T-helper 2 cell treated with Interferon-gamma antibody and Interleukin-4, amounts not matched to agents 5 μg/mL and 100 μg/mL, for 36 hours (primary cell): ENCODE measurements around the gene SDS.

ENCODE experiments used
- DNase-seq: peaks from one replicate; pipeline ENCODE4 v3.0.0; 2021; ENCODE audit warnings: low spot score
- H3K27ac Mint-ChIP-seq: one replicate; pipeline ENCODE4 v1.8.0; 2021; ENCODE audit warnings: mild to moderate bottlenecking, mixed read lengths
- H3K27me3 Mint-ChIP-seq: one replicate; pipeline ENCODE4 v1.8.0; 2021; ENCODE audit warnings: low read depth, mixed read lengths
- H3K36me3 Mint-ChIP-seq: one replicate; pipeline ENCODE4 v1.8.0; 2021; ENCODE audit warnings: low read depth, mixed read lengths
- H3K4me1 Mint-ChIP-seq: one replicate; pipeline ENCODE4 v1.8.0; 2021; ENCODE audit warnings: low read depth, mixed read lengths
- H3K4me3 Mint-ChIP-seq: one replicate; pipeline ENCODE4 v1.8.0; 2022; ENCODE audit warnings: mild to moderate bottlenecking, moderate library complexity, mixed read lengths
- H3K9me3 Mint-ChIP-seq: one replicate; pipeline ENCODE4 v1.8.0; 2021; ENCODE audit warnings: mixed read lengths

Gene SDS

DNA sequence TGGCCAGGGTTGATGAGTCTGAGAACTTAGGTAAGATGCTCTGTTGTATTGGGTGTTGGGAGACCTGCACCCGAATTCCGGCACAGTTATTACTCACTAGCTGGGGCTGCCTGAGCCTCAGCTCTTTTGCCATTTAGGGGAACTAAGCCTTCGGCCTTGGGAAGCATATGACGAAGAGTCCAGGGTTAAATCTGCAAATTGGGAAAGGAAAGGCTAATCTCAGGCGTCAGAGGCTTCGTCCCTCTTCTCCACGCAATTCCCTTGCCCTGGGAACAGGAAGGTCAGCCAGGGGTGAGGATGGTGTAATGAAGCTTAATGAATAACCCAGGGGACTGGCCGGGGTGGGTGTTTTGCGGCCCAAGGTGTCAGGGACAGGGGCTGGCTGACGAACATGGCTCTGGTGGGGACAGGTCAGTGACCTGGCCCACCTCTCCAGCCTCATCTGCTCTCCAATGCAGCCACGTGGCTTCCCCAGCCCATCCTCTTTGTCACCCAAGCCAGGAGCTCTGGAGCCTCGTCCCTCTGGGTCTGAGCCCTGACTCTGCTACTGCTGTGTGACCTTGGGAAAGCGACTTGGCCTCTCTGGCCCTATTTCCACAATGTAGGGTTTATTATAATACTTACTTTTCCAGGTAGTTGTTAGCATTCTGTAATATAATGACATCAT is 14.7 kb upstream of the SDS start:
- DNase-seq = no peak
- Mint-ChIP-seq H3K4me3 (no peak overlapping the region), H3K36me3 (no peaks in the 10 kb centered on the region), H3K27ac (no peak overlapping the region), H3K4me1 (peaks cover 7% of the 10 kb centered on the region), H3K9me3 (no peaks in the 10 kb centered on the region), H3K27me3 (peaks cover 2% of the 10 kb centered on the region)

DNA sequence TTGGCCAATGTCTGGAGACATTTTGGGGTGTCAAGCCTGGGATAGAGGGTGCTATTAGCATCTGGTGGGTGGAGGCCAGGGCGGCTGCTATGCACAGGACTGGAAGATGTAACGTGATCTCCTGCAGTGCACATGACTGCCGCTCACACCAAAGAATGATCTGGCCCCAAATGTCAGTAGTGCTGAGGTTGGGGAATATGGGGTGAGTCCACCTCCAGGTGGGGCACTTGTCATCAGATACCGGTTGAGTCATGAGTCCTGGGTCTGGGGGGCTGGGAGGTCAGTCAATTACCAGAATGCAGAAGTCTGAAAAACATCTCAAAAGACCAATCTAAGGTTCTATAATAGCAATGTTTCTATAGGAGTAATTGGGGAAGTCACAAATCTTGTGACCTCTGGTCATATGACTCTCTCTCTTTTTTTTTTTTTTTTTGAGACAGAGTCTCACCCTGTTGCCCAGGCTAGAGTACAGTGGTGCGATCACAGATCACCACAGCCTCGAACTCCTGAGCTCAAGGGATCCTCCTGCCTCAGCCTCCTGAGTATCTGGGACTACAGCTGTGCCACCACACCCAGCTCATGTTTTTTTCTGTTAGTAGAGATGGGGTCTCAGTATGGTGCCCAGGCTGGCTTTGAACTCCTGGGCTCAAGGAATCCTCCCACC is 12.5 kb upstream of the SDS start:
- H3K27ac Mint-ChIP-seq = no peak overlapping the region
- no peak for DNase-seq
- no peaks in the 10 kb centered on the region for H3K36me3 Mint-ChIP-seq
- no peak overlapping the region for H3K4me3 Mint-ChIP-seq
- no peaks in the 10 kb centered on the region for H3K9me3 Mint-ChIP-seq
- no peaks in the 10 kb centered on the region for H3K4me1 Mint-ChIP-seq
- peaks cover 2% of the 10 kb centered on the region for H3K27me3 Mint-ChIP-seq

DNA sequence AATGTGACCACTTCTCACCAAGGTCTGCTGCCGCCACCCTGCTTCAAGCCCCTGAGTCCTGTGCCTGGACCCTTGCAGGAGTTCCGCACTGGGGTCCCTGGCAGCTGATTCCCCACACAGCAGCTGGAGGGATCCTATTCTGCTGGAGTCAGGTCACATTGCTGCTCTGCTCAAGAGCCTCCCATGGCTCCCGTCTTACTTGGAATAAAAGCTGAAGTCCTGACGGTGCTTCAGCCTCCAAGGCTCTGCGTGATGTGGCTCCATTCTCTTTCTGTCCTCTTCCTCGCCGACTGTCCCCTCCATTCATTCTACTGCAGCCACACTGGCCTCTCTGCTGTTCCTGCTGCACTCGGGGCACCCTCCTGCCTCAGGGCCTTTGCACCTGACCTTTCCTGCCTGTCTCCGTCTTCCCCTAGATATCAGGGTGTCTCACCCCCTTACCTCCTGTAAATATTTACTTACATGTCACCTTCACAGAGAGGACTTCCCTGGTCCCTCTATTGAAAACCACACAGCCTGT is 10.9 kb upstream of the SDS start:
- Mint-ChIP-seq H3K4me1 (no peaks in the 10 kb centered on the region), H3K9me3 (no peaks in the 10 kb centered on the region), H3K27me3 (peaks cover 2% of the 10 kb centered on the region), H3K36me3 (no peaks in the 10 kb centered on the region), H3K27ac (no peak overlapping the region), H3K4me3 (no peak overlapping the region)
- DNase-seq = no peak

DNA sequence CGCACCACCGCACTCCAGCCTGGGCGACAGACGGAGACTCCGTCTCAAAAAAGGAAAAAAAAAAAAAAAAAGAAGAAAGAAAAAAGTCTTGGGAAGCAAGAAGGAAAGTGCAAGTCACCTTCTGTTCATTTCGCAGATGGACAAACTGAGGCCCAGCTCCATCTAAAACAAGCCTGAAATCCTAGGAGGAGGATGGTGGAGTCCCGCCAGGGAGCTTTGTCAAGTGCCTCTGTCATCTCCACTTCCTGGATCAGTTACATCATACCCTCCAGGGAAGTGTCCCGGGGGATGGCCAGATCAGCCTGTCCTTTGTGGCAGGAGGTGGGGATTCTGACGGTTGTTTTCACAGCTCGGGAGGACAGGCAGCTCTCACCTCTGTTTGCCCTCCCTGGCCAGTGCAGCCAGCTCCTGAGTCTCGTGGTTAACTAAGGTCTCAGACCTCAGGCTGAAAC is 9.8 kb upstream of the SDS start:
- Mint-ChIP-seq H3K27ac (no peak overlapping the region), H3K9me3 (no peaks in the 10 kb centered on the region), H3K27me3 (peaks cover 2% of the 10 kb centered on the region), H3K4me1 (no peaks in the 10 kb centered on the region), H3K4me3 (no peak overlapping the region), H3K36me3 (no peaks in the 10 kb centered on the region)
- no peak for DNase-seq

DNA sequence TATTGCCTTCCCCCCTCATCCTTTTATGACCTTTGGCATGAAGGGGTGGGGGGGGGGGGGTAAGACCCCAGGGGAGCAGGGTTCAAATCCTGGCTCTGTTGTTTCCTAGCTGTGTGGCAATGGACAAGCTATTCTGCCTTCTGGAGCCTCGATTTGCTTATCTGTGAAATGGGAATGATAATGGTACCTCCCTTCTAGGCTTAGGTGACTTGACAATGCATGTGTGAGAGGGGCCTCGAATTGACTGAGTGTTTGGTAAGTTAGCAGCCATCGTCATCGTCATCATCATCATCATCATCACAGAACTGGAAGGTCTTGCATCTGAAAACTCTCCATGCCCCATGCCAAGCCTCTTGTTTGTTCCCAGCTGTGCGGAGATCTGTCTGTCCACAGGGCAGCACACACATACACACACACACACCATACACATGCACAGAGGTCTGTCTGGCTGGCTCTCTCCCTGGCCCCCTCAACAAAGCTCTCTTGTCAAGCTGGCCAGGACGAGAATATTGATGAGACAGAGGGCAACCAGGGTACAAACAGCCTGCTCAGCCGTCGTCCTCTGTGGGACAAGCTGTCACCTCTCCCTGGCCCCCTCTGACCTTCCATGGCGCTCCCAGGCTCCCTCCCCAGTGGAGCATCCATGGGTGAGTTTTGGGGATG is 5.9 kb upstream of the SDS start:
- no peak overlapping the region for H3K4me3 Mint-ChIP-seq
- no peak for DNase-seq
- H3K4me1 Mint-ChIP-seq = no peaks in the 10 kb centered on the region
- H3K9me3 Mint-ChIP-seq = no peaks in the 10 kb centered on the region
- peaks cover 15% of the 10 kb centered on the region for H3K27me3 Mint-ChIP-seq
- no peaks in the 10 kb centered on the region for H3K36me3 Mint-ChIP-seq
- no peak overlapping the region for H3K27ac Mint-ChIP-seq

DNA sequence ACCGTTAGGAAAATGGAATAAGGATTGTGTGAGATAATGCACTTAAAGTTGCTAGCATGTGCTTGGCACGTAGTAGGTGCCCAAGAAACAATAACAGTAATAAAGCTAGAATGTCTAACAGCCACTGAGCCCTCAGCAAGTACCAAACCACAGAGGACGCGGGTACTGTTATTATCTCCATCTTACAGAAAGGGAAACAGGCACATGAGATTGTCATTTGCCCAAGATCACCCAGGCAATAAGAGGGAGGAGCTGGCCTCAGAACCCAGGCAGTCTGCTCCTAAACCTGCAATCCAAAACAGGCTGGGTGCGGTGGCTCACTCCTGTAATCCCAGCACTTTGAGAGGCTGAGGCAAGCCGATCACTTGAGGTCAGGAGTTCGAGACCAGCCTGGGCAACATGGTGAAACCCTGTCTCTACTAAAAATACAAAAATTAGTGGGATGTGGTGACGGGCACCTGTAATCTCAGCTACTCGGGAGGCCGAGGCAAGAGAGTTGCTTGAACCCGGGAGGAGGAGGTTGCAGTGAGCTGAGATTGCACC is 5.1 kb upstream of the SDS start:
- no peaks in the 10 kb centered on the region for H3K9me3 Mint-ChIP-seq
- DNase-seq = no peak
- no peaks in the 10 kb centered on the region for H3K36me3 Mint-ChIP-seq
- H3K4me3 Mint-ChIP-seq = no peak overlapping the region
- H3K27ac Mint-ChIP-seq = no peak overlapping the region
- H3K4me1 Mint-ChIP-seq = no peaks in the 10 kb centered on the region
- peaks cover 19% of the 10 kb centered on the region for H3K27me3 Mint-ChIP-seq

DNA sequence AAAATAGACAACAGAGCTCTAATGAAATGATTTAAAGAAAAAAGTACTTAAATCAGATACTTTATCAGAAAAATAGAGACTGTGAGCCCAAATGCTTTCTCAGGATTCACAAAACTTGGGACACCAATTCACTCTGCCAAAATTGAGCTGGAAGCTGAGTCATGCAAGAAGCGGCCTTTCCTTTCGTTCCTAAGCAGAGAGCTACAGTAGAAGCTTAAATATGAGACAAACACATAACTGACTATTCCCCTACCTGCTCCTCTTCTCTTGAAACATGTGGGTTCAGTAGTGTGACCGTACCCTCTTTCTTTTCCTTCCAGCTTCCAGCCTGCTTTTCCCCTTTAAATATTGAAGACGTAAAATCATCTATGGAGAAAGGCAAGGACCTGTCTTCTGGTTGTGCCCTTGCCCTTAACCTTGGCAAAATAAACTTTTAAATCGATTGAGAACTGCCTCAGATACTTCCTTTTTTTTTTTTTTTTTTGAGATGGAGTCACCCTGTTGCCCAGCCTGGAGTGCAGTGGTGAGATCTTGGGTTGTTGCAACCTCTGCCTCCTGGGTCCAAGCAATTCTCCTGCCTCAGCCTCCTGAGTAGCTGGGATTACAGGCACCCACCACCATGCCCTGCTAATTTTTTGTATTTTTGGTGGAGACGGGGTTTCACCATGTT is 4.4 kb upstream of the SDS start:
- Mint-ChIP-seq H3K27me3 (peaks cover 19% of the 10 kb centered on the region), H3K4me3 (no peak overlapping the region), H3K9me3 (no peaks in the 10 kb centered on the region), H3K36me3 (no peaks in the 10 kb centered on the region), H3K27ac (no peak overlapping the region), H3K4me1 (no peaks in the 10 kb centered on the region)
- DNase-seq = no peak

DNA sequence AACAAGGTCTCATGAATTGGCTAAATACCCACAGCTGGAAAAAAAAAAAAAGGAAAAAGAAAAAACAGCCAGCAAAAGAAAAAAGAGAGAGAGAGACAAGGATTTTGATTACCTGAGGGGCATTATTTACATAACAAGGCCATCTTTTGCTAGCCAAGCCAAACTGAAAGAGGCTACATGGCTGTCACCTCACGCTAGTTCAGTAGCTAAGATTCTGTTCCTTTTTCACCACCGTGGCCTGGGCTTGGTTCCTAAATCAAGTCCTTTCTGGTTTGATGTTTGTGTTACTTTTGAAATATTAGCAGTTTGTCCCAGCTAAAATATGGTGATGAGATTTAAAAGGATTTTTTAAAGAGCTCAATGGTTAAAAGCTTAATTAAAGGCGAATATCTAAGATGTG is 2.0 kb upstream of the SDS start:
- no peaks in the 10 kb centered on the region for H3K36me3 Mint-ChIP-seq
- no peak overlapping the region for H3K27ac Mint-ChIP-seq
- peaks cover 19% of the 10 kb centered on the region for H3K27me3 Mint-ChIP-seq
- no peak for DNase-seq
- no peaks in the 10 kb centered on the region for H3K4me1 Mint-ChIP-seq
- no peaks in the 10 kb centered on the region for H3K9me3 Mint-ChIP-seq
- no peak overlapping the region for H3K4me3 Mint-ChIP-seq

DNA sequence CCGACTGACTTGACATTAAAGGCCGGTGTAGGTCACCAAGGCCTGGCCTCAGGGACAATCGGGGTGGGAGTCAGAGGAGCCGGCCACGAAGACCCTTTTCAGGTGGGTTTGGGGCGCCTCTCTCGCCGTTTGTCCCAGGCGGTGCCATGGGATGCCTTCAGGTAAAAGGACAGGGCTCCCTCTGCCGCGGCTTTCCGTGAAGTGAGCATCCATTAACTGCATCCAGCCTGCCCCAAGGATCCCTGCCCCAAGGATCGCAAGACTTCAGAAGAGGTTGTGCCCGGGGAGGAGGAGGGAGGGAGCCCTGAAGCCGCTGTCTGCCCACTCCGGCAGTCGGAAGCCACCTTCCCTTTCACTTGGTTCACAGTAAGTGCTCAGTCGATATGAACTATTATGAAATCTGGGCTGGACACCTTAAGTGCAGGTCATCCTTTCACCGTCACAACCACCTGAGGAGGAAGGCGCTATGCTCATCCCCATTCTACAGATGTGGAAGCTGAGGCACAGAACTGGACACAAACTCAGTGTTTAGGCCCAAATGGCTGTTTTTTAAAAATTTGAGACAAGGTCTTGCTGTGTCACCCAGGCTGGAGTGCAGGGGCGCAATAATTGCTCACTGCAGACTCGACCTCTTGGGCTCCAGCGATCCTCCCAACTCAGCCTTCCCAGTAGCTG is 964 bp downstream of the SDS start:
- Mint-ChIP-seq H3K4me1 (no peaks in the 10 kb centered on the region), H3K27me3 (peaks cover 19% of the 10 kb centered on the region), H3K27ac (no peak overlapping the region), H3K4me3 (no peak overlapping the region), H3K9me3 (no peaks in the 10 kb centered on the region), H3K36me3 (no peaks in the 10 kb centered on the region)
- DNase-seq = no peak

DNA sequence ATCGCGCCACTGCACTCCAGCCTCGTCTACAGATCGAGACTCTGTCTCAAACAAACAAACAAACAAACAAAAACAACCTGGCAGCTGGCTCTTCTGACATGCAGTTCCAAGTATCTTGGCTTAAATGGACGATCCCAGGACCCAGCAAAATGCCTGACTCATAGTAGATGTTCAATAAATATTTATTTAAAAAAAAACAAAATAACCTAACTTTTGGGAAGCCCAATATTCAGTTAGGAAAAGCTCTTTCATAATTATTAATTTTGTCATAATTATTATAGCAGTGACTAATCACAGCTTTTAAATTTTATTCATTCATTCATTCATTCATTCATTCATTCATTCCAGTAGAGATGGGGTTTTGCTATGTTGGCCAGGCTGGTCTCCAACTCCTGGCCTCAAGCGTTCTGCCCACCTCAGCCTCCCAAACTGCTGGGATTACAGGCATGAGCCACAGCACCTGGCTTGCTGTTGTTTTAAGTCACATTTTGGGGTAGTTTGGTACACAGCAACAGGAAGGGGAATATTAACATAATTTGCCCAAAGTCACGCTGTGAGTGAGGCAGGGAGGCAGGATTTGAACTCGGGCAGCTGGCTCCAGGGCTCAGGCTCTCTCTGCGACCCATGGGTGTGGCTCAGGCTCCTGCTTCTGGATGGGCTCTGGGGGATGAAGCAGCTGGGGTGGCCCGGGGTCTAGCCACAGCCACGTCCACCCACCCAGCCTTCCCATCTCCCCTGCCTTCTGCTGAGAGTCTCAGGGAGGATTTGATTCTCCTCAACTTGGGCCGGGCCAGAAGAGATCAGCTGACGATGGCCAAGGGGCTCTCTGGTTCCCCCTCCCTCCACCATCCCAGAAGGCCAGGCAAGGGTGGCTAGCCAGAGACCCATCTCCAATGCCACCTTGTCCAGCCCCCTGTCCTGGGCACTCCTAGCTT is 2.4 kb downstream of the SDS start:
- H3K27ac Mint-ChIP-seq = no peak overlapping the region
- no peaks in the 10 kb centered on the region for H3K36me3 Mint-ChIP-seq
- no peaks in the 10 kb centered on the region for H3K4me1 Mint-ChIP-seq
- peaks cover 16% of the 10 kb centered on the region for H3K27me3 Mint-ChIP-seq
- H3K9me3 Mint-ChIP-seq = no peaks in the 10 kb centered on the region
- no peak for DNase-seq
- no peak overlapping the region for H3K4me3 Mint-ChIP-seq

DNA sequence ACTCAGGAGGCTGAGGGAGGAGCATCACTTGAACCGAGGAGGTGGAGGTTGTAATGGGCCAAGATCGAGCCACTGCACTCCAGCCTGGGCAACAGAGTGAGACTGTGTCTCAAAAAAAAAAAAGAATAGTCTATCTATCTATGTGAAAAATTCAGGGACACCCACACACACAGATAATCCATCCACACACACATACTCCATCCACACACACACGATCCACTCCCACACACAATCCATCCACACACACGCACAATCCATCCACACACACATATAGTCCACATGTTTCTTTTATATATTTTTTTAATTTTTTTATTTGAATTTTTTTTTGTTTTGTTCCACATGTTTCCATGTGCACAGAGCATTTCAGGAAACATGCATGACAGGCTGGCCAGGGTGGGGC is 3.3 kb downstream of the SDS start:
- no peaks in the 10 kb centered on the region for H3K9me3 Mint-ChIP-seq
- H3K27ac Mint-ChIP-seq = no peak overlapping the region
- H3K4me1 Mint-ChIP-seq = no peaks in the 10 kb centered on the region
- H3K36me3 Mint-ChIP-seq = no peaks in the 10 kb centered on the region
- H3K4me3 Mint-ChIP-seq = no peak overlapping the region
- peaks cover 9% of the 10 kb centered on the region for H3K27me3 Mint-ChIP-seq
- no peak for DNase-seq

DNA sequence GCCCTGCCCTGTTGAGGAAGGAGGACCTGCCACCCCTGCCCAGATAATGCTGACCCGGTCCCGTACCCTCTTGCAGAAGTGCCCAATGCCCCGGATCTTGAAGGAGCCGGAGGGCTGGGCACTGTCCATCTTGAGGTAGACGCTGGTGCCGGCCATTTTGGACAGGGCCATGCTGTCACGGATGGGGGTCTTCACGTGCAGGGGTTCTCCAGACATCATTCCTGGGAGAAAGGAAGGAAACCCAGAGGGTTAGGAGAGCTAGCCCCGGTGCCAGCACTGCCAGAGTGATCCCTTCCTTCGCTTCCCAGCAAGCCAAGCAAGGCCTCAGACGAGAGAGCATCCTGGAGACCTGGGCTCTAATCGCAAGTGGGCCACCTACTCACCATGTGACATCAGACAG is 4.2 kb downstream of the SDS start:
- no peaks in the 10 kb centered on the region for H3K36me3 Mint-ChIP-seq
- no peaks in the 10 kb centered on the region for H3K9me3 Mint-ChIP-seq
- peaks cover 3% of the 10 kb centered on the region for H3K27me3 Mint-ChIP-seq
- H3K4me3 Mint-ChIP-seq = no peak overlapping the region
- no peak for DNase-seq
- H3K4me1 Mint-ChIP-seq = no peaks in the 10 kb centered on the region
- H3K27ac Mint-ChIP-seq = no peak overlapping the region
